ENCODE measurements around the gene LAMC3.
"Not testable (repeated sequence)": the region's sequence is repeated elsewhere in the genome, so short reads cannot be mapped to it uniquely, and the experiment has no call there.

LAMC3 gene

GRCh38 chr9:130999245-130999623 lies 9.7 kb upstream of the LAMC3 start:
- H3K4me3 ChIP-seq (ENCODE audit: low read depth, low read length) = no peak overlapping the region
- DNase-seq (ENCODE audit: low read depth) = no peak
- no peak for TF ChIP-seq CTCF (IDR thresholded peaks at IDR 0.05; ENCODE audit: low read depth, low read length, missing control alignments)

GRCh38 chr9:131000526-131000925 lies 8.4 kb upstream of the LAMC3 start:
- not testable (repeated sequence) for H3K4me3 ChIP-seq (ENCODE audit: low read depth, low read length); DNase-seq (ENCODE audit: low read depth)

GRCh38 chr9:131001021-131001420 lies 8.0 kb upstream of the LAMC3 start:
- H3K4me3 ChIP-seq (ENCODE audit: low read depth, low read length) = no peak overlapping the region
- no peak for TF ChIP-seq CTCF (IDR thresholded peaks at IDR 0.05; ENCODE audit: low read depth, low read length, missing control alignments)
- DNase-seq (ENCODE audit: low read depth) = no peak

GRCh38 chr9:131001990-131002389 lies 7.0 kb upstream of the LAMC3 start:
- DNase-seq (ENCODE audit: low read depth) = no peak
- H3K4me3 ChIP-seq (ENCODE audit: low read depth, low read length) = no peak overlapping the region
- no peak for TF ChIP-seq CTCF (IDR thresholded peaks at IDR 0.05; ENCODE audit: low read depth, low read length, missing control alignments)

GRCh38 chr9:131006601-131007000 lies 2.4 kb upstream of the LAMC3 start:
- no peak for DNase-seq (ENCODE audit: low read depth)
- H3K4me3 ChIP-seq (ENCODE audit: low read depth, low read length) = no peak overlapping the region
- no peak for TF ChIP-seq CTCF (IDR thresholded peaks at IDR 0.05; ENCODE audit: low read depth, low read length, missing control alignments)

- TF ChIP-seq CTCF (IDR thresholded peaks at IDR 0.05; ENCODE audit: low read depth, low read length, missing control alignments) = no peak
- no peak for DNase-seq (ENCODE audit: low read depth)
- H3K4me3 ChIP-seq (ENCODE audit: low read depth, low read length) = no peak overlapping the region
Measured at GRCh38 chr9:131008086-131008485, 888 bp upstream of the LAMC3 start.

- no peak for TF ChIP-seq CTCF (IDR thresholded peaks at IDR 0.05; ENCODE audit: low read depth, low read length, missing control alignments)
- H3K4me3 ChIP-seq (ENCODE audit: low read depth, low read length) = no peak overlapping the region
- DNase-seq (ENCODE audit: low read depth) = no peak
Measured at GRCh38 chr9:131008563-131008908, 438 bp upstream of the LAMC3 start.

Measured in GM12864 (cell line).